HG02759 (cell line): ENCODE results near the gene ALDH1L2.
"Not testable (repeated sequence)": the region's sequence is repeated elsewhere in the genome, so short reads cannot be mapped to it uniquely, and the experiment has no call there.

Experiments
- ATAC-seq: cut with Tn5 transposase; IDR thresholded peaks from one replicate; pipeline ENCODE4 v1.9.1; 2021; ENCODE audit warnings: mild to moderate bottlenecking, moderate library complexity; ENCODE audit not compliant: unreplicated experiment

Gene ALDH1L2

DNA sequence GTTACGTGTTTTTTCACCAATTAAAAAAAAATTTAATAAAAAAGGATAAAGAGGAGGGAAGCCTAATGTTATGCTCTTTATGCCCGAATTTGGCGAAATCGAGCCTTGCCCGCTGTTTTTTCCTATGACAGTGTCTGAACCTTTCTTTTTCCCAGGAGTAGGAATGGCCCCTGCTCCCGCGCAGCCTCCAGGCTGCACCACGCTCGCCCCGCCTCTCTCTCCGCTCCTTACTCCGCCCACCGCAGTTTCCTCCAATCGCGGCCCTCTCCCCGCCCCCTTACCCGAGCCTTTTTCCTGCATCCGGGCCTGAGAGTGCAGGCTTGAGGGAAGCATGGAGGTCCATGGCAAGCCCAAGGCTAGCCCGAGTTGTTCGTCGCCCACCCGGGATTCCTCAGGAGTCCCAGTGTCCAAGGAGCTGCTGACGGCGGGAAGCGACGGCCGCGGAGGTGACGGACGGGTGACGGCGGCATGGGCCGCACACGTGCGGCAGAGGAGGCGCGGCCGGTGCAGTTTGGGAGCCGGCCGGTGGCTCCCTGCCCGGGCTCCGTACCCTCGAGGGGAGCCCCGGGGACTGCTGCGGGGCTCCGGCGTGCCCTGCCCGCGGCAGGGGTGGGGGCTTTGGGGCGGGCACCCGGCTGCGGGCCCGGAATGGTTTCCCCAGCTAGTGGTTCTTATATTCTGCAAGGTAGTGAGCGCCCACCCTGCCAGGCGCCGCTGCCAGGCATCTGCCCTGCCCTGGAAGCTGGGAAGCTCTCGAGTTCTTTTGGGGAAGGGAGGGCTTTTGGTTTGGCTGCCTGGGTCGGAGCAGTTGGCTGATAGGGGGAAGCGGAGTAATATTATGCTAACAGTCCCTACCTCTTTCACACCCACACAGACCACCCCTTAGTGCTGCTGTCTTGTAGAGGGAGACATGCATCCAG, 98.0 kb downstream of the ALDH1L2 start, which contains the start of gene NOPCHAP1:
NOPCHAP1 (plus strand) TSS at position 295 of the 920 bp plus-strand sequence; CDS start at position 332, 37 bp downstream.
- peak; percentile 98 for ATAC-seq

DNA sequence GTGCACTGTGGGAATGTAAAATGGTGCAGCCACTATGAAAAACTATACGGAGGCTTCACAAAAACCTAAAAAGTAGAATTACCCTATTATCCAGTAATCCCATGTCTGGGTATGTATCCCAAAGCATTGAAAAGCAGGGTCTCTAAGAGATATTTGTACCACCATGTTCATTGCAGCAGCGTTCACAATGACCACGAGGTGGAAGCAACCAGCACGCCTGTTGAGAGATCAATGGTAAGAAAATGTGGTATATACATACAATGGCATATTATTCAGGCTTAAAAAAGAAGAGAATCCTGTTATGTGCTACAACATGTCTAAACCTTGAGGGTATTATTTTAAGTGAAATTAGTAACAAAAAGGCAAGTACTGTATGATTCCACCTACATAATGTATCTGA, 99.1 kb downstream of the ALDH1L2 start:
- no peak for ATAC-seq

GRCh38 chr12:104977688-104978087, 106.6 kb downstream of the ALDH1L2 start:
- not testable (repeated sequence) for ATAC-seq

DNA sequence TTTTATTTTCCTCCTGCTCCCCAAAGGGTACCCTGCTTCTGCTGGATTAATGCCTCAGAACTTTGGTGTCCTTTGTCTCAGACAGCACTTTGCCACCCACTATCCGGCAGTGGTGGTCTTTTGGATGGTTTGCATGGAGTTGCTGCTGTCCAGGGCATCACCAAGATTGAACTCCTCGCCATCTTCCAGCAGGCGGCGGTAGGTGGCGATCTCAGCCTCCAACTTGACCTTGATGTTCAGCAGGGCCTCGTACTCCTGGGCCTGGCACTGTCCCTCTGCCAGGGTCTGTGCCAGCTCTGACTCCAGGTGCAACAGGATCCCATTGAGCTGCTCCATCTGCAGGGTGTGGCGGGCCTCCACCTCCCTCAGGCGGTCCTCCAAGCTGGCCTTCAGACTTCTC, 107.6 kb downstream of the ALDH1L2 start:
- ATAC-seq, result no peak

DNA sequence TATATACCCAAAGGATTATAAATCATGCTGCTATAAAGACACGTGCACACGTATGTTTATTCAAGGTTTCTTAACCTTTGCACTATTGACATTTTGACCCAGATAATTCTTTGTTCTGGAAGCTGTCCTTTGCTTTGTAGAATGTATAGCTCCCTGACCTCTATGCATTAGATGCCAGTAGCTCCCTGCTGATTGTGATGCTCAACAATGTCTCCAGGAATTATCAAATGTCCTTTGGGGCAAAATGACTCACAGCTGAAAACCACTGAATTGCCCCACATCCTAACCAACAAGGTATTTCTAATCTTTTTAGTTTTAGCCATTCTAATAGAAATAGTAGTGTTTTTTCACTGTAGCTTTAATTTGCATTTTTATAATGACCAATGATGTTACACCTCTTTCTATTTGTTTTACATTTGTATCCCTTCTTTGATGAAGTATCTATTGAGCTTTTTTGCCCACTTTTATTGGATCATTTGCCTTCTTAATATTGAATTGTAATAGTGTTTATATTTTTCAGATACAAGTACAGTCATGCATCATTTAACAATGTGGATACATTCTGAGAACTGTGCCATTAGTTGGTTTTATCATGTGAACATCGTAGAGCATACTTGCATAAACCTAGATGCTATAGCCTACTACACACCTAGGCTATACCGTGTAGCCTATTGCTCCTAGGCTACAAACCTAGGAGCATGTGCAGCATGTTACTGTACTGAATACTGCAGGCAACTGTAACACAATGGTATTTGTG, 108.5 kb downstream of the ALDH1L2 start:
- no peak for ATAC-seq

GRCh38 chr12:104974626-104975290, 109.5 kb downstream of the ALDH1L2 start:
- ATAC-seq, result peak; percentile 99

- ATAC-seq, result no peak
Observed at GRCh38 chr12:104973250-104973649, 111.0 kb downstream of the ALDH1L2 start.

DNA sequence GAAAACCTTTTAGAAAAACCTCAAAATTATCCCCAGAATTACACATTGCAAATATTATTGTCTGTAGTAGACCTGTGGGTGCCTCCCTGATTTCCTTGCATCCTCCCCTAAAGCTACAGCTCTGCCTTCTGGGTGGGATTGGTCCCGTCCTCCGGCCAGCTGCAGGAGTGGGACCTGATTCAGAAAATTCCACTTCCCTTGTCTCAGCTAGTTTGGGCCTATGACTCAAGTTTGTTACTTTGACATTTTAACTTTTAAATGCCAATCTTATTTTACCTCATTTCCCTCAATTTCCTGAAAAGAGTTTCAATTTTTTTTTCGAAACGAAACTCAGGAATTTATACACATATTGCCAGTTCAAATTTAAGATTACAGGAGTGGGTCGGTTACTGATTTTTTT, 113.0 kb downstream of the ALDH1L2 start:
- no peak for ATAC-seq
